Activated T-helper 1 cell treated with anti-CD3 and anti-CD28 coated beads, Interleukin-12 subunit alpha, Interleukin-12 subunit beta, Interleukin-2, Interleukin-4 antibody, amounts not matched to agents 30 ng/mL and 10 ng/mL and 1 ng/mL, durations not matched to agents 14 hours and 24 hours and 36 hours (primary cell): Measurements from ENCODE around the gene ASCL1. TPM values are rescaled to one million over a fixed set of nuclear protein-coding genes. Genes with fewer than 3 reads are reported as not detected.

ENCODE experiments used
- DNase-seq: peaks from one replicate; pipeline ENCODE4 v3.0.0; 2021; ENCODE audit warnings: low spot score
- H3K27ac Mint-ChIP-seq: one replicate; pipeline ENCODE4 v1.8.0; 2021; ENCODE audit warnings: mild to moderate bottlenecking, mixed read lengths
- H3K27me3 Mint-ChIP-seq: one replicate; pipeline ENCODE4 v1.8.0; 2022; ENCODE audit warnings: mild to moderate bottlenecking, moderate library complexity, mixed read lengths; ENCODE audit not compliant: insufficient read depth
- H3K36me3 Mint-ChIP-seq: one replicate; pipeline ENCODE4 v1.8.0; 2021; ENCODE audit warnings: low read depth, mixed read lengths
- H3K4me1 Mint-ChIP-seq: one replicate; pipeline ENCODE4 v1.8.0; 2021; ENCODE audit warnings: low read depth, mixed read lengths
- H3K4me3 Mint-ChIP-seq: one replicate; pipeline ENCODE4 v1.8.0; 2021; ENCODE audit warnings: mild to moderate bottlenecking, moderate library complexity, mixed read lengths
- H3K9me3 Mint-ChIP-seq: one replicate; pipeline ENCODE4 v1.8.0; 2021; ENCODE audit warnings: mixed read lengths
- intact Hi-C: fragments of 100-400 bp; cut with micrococcal nuclease; formaldehyde crosslinking; loops from one replicate; pipeline ENCODE4 v1.15.1; 2024
- total RNA-seq: library from RNA; stranded (reverse); gene quantifications from 2 replicates; pipeline ENCODE4 v1.2.3, GENCODE V29; 2022

Gene ASCL1
- total RNA-seq, 1 donor from 2014 or later, result 0.08 TPM

DNA sequence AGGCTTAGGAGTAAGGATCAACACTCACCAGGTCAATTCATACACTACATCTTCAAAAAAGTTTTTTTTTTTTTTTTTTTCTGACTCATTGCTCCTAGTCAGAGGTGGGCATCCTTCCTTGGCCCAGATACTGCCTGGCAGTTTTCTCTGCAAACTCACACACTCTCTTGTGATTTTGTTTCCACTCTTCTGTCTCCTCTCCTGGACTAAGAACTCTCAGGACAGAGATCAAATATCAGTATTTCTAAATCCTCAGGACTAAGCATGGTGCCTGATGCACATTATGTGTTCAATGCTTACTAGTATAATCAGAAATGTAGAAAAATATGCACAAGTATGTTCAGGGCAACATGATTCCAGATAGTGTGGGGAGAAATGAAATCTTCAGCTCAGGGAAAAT, 30.3 kb upstream of the ASCL1 start:
- Mint-ChIP-seq H3K36me3 (no peaks in the 10 kb centered on the region), H3K27me3 (peaks cover 13% of the 10 kb centered on the region), H3K4me1 (no peaks in the 10 kb centered on the region), H3K4me3 (no peak overlapping the region), H3K27ac (no peak overlapping the region), H3K9me3 (no peaks in the 10 kb centered on the region)
- intact Hi-C loops, result no loop called here
- no peak for DNase-seq

DNA sequence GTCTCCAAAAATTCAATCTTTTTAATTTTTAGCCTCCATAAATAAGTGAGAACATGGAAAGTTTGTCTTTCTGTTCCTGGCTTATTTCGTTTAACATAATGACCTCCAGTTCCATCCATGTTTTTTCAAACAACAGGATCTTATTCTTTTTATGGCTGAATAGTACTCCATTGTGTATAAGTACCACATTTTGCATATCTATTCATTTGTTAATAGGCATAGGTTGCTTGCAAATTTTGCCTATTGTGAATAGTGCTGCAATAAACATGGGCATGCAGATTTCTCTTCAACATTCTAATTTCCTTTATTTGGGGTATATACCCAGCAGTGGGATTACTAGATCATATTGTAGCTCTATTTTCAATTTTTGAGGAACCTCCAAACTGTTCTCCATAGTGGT, 24.3 kb upstream of the ASCL1 start:
- no peak overlapping the region for H3K27ac Mint-ChIP-seq
- peaks cover 15% of the 10 kb centered on the region for H3K27me3 Mint-ChIP-seq
- DNase-seq, result no peak
- H3K36me3 Mint-ChIP-seq, result no peaks in the 10 kb centered on the region
- H3K4me1 Mint-ChIP-seq, result no peaks in the 10 kb centered on the region
- intact Hi-C loops, result no loop called here
- no peaks in the 10 kb centered on the region for H3K9me3 Mint-ChIP-seq
- no peak overlapping the region for H3K4me3 Mint-ChIP-seq

DNA sequence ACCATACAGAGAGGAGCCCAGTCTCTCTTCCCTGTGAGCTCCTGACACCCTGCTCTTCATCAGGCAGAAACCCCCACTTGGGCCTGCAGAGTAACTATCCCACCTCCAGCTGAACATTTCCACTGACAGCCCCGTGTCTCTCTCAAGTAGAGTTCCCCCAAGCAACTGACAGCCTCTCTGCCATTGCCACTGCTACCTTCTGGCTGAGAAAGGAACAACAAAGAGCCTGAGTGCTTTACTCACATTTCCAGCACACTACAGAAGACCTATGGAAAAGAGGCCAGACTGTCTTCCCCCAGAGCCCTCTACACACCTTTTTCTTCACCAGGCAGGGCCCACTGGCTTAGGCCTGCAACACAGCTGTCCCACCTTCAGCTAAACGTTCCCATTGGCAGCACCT, 18.4 kb upstream of the ASCL1 start:
- Mint-ChIP-seq H3K27me3 (peaks cover 14% of the 10 kb centered on the region), H3K4me1 (no peaks in the 10 kb centered on the region), H3K9me3 (no peaks in the 10 kb centered on the region), H3K36me3 (no peaks in the 10 kb centered on the region), H3K27ac (no peak overlapping the region), H3K4me3 (no peak overlapping the region)
- no peak for DNase-seq
- intact Hi-C loops, result no loop called here

DNA sequence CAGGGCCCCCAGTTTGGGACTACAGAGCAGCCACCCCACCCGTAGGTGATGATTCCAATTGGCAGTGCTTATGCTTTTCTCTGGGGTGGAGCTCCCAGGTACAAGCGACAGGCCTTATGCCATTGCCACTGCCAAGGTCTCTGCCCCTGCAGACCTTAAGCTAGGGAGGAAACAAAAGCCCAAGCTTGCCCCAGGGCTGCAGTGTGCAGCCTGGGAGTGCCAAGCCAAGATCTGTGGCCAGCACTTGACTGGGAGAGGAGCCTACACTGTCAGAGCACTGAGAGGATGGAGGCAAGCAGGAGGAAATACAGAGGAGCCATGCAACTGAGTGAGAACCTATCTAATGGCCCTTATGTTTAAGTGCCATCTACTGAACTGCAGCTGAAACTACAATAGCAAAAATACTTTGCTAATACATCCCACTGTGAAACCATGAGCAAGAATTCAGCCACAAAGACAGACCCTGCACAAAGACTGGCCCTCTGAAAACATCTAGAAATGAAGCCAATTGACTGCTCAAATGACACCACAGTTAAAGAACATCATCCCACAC, 17.7 kb upstream of the ASCL1 start:
- intact Hi-C loops, result no loop called here

DNA sequence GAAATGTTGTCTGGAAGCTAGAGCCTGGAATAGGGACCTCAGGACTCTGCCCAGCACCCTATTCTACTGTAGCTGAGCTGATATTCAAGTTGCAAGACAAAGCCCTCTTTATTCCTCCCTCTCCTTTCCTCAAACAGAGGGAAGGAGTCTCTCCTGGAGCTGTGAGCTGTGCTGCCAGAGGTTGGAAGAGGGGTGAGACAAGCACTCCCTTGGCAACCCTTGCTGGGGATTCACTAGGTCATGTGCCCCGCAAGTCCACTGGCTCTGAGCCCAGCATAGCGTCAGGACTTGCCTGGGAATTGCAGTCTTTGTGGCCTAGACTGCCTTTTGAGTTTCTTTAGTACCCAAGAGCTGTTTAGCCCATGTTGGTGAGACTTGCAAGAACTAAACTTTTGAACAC, 11.4 kb upstream of the ASCL1 start:
- Mint-ChIP-seq H3K4me3 (no peak overlapping the region), H3K4me1 (peaks cover 5% of the 10 kb centered on the region), H3K36me3 (no peaks in the 10 kb centered on the region), H3K9me3 (no peaks in the 10 kb centered on the region), H3K27me3 (peaks cover 41% of the 10 kb centered on the region), H3K27ac (no peak overlapping the region)
- intact Hi-C loops, result no loop called here
- no peak for DNase-seq

More for the DNA sequence above, 17.7 kb upstream of the ASCL1 start:
- H3K9me3 Mint-ChIP-seq, result no peaks in the 10 kb centered on the region
- no peak overlapping the region for H3K27ac Mint-ChIP-seq
- DNase-seq, result no peak
- H3K4me1 Mint-ChIP-seq, result no peaks in the 10 kb centered on the region
- no peaks in the 10 kb centered on the region for H3K36me3 Mint-ChIP-seq
- no peak overlapping the region for H3K4me3 Mint-ChIP-seq
- H3K27me3 Mint-ChIP-seq, result peaks cover 11% of the 10 kb centered on the region

DNA sequence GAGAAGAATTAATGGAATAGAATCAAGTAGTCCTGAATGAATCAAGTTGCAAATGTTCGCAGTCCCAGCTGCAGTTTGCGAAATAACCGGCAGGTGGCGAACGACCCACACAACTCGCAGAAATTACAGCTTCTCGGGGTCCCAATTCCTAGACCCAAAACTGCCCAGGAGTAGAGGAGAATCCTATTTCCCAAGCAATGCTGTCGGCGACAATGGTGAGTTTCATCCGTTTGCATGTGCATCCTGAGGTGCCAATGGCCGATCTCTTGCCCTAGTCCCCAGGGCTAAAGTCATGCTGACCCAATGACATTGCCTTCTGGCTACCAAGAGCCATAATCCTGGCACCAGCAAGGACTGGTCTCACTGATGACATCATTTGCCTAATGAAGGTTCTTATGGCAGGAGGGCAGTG, 8.5 kb upstream of the ASCL1 start:
- Mint-ChIP-seq H3K4me3 (no peak overlapping the region), H3K9me3 (no peaks in the 10 kb centered on the region), H3K4me1 (peaks cover 21% of the 10 kb centered on the region), H3K36me3 (peaks cover 2% of the 10 kb centered on the region), H3K27me3 (peaks cover 45% of the 10 kb centered on the region), H3K27ac (no peak overlapping the region)
- DNase-seq, result no peak
- intact Hi-C loops, result loop anchor here (1.0 to 2.0 kb wide), 5 partner anchors 8 to 683 kb away; partner anchors contain the start of gene ASCL1

DNA sequence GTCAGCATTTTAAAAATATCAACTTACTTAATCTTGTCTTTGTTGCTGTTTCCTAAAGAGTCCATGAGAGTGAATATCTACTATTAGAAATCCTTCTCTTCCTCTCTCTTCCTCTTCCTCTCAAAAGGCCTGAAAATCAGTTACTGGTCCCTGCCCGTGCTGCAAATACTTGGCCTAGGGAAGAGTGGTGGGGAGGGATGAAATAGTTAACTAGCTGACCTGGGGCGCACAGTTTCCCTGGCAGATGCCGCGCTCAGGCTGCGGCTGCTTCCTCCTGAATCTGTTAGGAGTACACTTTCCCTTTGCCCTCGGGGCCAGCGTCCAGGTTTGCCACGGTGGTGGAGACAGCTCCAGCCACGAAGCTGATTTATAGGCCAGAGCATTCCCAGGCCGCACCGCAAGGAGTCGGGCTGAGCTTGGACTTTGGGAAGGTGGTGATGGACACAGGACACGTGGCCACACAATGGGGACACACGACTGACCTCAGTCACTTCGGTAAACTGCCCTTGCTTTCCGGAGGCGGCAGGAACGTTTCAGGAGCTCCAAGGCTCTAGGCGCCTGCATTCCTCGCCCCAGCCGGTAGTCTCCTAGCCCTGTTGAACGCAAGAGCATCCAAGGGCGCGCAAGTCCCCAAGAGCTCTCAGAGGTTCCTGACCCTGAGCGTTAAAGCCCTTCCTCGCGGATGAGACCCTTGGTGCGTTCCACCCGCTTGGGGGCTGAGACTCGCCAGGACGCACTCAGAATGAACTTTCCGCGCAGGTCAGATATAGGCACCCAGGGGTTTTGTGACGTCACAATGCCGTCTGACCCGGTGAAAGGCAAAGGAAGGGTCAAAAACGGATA, 7.1 kb upstream of the ASCL1 start:
- no peak for DNase-seq
- peak overlapping the region; percentile 47 for H3K27ac Mint-ChIP-seq
- H3K4me3 Mint-ChIP-seq, result peak overlapping the region; percentile 3
- H3K36me3 Mint-ChIP-seq, result peaks cover 2% of the 10 kb centered on the region
- intact Hi-C loops, result loop anchor here (2.0 kb wide), 1 partner anchor 14 kb away; no protein-coding TSS in a partner anchor
- H3K9me3 Mint-ChIP-seq, result no peaks in the 10 kb centered on the region
- peaks cover 59% of the 10 kb centered on the region for H3K27me3 Mint-ChIP-seq
- H3K4me1 Mint-ChIP-seq, result peaks cover 29% of the 10 kb centered on the region

DNA sequence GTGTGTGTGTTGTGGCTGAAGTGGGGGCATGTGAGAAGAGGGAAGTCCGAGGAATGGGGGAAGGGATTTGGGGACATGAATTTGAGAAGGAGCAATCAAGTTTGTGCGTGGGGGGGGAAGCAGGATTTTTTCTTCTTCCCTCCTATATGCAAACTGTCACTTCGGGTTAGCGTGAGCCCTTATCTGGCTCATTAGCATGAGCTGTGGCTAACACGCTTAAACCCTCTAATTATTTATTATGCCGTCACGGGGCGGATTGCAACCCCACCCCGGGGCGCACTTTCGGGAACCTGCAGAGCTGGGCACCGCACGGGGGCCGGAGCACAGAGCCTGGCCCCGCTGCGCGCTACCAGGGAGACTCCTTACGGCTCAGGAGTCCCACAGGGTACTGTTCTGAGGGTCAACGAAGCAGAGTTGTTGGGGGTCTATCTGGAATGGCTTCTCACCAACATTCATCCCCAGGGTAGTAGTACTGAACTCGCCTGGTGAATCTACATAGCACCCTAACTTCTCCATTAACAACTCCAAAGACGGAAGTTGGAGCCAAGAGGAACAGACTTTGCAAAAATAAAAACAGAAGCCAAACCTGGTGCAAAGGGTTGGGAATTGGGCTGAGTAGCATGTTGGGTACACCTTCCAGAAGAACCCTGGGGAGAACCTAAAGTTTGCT, 6.4 kb upstream of the ASCL1 start:
- no peaks in the 10 kb centered on the region for H3K9me3 Mint-ChIP-seq
- H3K27me3 Mint-ChIP-seq, result peaks cover 64% of the 10 kb centered on the region
- H3K4me3 Mint-ChIP-seq, result peak overlapping the region; percentile 3
- H3K27ac Mint-ChIP-seq, result peak overlapping the region; percentile 47
- DNase-seq, result no peak
- H3K4me1 Mint-ChIP-seq, result peaks cover 29% of the 10 kb centered on the region
- intact Hi-C loops, result loop anchor here (2.0 kb wide), 1 partner anchor 14 kb away; no protein-coding TSS in a partner anchor
- peaks cover 2% of the 10 kb centered on the region for H3K36me3 Mint-ChIP-seq

DNA sequence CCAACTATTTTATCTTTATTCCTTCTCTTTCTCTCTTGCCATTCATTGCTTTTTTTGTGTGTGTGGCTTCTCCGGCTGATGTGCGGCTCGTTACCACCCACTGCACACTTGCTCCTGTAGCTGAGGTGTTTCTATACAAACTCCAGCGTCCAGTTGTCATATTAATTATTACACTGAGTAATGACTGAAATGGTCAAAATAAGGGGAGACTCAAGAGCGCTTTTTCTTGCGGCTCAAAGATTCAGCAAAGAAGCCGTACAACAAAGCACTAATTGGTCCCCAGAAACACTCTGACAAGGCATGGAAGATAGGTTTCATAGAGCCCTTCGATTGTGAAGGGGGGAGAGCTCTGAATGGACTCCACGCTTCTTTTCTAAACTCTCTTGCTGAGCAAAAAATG, 5.6 kb upstream of the ASCL1 start:
- intact Hi-C loops, result loop anchor here (2.0 kb wide), 1 partner anchor 13 kb away; no protein-coding TSS in a partner anchor
- Mint-ChIP-seq H3K27me3 (peaks cover 69% of the 10 kb centered on the region), H3K4me3 (no peak overlapping the region), H3K36me3 (peaks cover 2% of the 10 kb centered on the region), H3K27ac (no peak overlapping the region), H3K4me1 (peaks cover 33% of the 10 kb centered on the region), H3K9me3 (no peaks in the 10 kb centered on the region)
- DNase-seq, result no peak

DNA sequence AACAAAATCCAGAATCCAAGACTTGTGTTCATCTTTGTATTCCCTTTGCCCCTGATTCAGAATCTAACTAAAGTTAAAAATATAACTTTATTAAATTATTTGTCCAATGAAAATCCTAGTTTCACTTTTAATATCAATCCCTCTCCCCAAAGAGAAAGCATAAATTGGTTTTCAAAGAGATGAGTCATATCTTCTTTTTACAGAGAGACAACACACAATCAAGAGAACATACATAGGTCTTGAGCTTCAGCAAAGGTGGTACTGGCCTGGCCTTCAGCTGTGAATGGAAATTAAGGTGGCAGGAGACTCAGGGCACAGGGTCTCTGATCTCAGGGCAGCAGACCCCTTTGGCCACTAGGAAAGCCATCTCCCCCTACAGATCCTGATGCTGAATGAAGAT, 4.3 kb upstream of the ASCL1 start:
- intact Hi-C loops, result no loop called here
- no peak for DNase-seq
- Mint-ChIP-seq H3K4me1 (peaks cover 38% of the 10 kb centered on the region), H3K27me3 (peaks cover 70% of the 10 kb centered on the region), H3K27ac (no peak overlapping the region), H3K4me3 (no peak overlapping the region), H3K9me3 (no peaks in the 10 kb centered on the region), H3K36me3 (peaks cover 2% of the 10 kb centered on the region)

DNA sequence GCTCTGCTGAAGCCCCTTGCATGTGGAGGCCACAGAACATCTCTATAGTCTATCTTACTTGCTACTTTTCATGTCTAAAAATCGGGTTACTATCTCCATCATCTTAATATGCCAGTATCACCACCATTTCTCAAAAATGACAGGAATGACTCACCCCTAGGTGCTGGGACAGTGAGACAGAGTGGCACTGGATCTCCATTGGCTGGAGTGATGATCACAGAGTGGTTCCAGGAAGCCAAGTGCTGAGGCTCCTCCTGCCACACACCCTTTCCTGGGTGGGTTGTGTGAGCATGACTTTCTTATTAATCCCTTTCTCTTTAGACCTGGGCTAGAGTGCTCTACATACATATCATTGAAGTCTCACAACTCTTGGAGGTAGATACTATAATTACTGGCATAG, 3.3 kb upstream of the ASCL1 start:
- H3K27me3 Mint-ChIP-seq, result peaks cover 72% of the 10 kb centered on the region
- H3K4me1 Mint-ChIP-seq, result peaks cover 42% of the 10 kb centered on the region
- H3K36me3 Mint-ChIP-seq, result peaks cover 2% of the 10 kb centered on the region
- no peaks in the 10 kb centered on the region for H3K9me3 Mint-ChIP-seq
- no peak overlapping the region for H3K4me3 Mint-ChIP-seq
- no peak overlapping the region for H3K27ac Mint-ChIP-seq
- DNase-seq, result no peak
- intact Hi-C loops, result no loop called here

DNA sequence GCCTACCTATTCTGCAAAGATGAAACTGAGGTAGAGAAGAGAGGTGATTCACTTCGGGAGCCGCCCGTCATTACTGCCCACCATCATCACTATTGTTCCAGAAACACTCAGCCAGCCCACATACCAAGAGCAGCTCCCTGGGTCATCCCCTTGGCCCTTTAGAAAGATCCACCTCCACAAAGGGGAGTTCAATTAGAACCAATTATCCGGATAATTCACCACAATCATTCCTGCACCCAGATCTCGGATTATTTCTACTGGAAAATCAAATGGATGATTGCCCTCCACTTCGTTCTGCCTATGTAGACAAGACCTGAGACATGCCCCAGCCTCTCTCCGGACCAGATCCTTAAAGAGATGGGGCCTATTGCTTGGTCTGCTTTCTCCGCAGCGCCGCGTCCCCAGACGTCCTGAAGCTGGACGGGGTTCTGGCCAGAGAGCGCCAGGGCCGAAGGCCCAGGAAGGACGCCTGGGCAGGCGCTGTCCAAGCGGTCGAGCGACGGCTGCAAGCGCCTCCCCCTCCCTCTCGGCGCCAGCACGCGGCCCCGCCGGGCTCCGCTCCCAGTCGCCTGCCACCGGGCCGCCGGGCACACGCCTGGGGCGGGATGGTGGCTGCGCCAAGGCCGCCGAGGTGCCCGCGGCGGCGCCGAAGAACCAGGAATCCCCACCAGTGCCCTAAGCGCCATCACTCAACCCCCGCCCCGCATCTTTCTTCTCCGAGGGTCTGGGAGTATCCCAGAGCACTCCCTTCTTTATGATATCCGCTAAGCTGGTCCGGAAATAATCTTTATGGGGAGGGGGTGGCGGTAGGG, 1.3 kb upstream of the ASCL1 start:
- Mint-ChIP-seq H3K27ac (no peak overlapping the region), H3K4me3 (peak overlapping the region; percentile 74), H3K27me3 (peaks cover 72% of the 10 kb centered on the region), H3K9me3 (no peaks in the 10 kb centered on the region), H3K36me3 (peaks cover 2% of the 10 kb centered on the region), H3K4me1 (peaks cover 40% of the 10 kb centered on the region)
- intact Hi-C loops, result no loop called here
- no peak for DNase-seq
